DOHH2 (cell line): Measurements from ENCODE around the gene COG3.

ENCODE experiments used
- H3F3A ChIP-seq: fragments of 200-600 bp; sonication (generic), shearing (Covaris generic); 2 replicates; pipeline ENCODE4 v1.6.0; 2016; ENCODE audit warnings: antibody characterized with exemption, mild to moderate bottlenecking; ENCODE audit not compliant: control insufficient read depth, insufficient read depth
- H3K27ac ChIP-seq: fragments of 200-600 bp; sonication (generic); 2 replicates; pipeline ENCODE4 v1.5.1; 2014; ENCODE audit warnings: low read depth, mild to moderate bottlenecking, low read length, moderate library complexity
- H3K27me3 ChIP-seq: fragments of 200-600 bp; sonication (generic); 2 replicates; pipeline ENCODE4 v1.6.1; 2014; ENCODE audit warnings: mild to moderate bottlenecking, low read length, mixed read lengths; ENCODE audit not compliant: control insufficient read depth
- H3K36me3 ChIP-seq: fragments of 200-600 bp; sonication (generic); 2 replicates; pipeline ENCODE4 v1.6.1; 2014; ENCODE audit warnings: mild to moderate bottlenecking, low read length, moderate library complexity, mixed read lengths; ENCODE audit not compliant: control insufficient read depth
- H3K4me1 ChIP-seq: fragments of 200-600 bp; sonication (generic); 2 replicates; pipeline ENCODE4 v1.6.1; 2014; ENCODE audit warnings: mild to moderate bottlenecking, low read length, mixed read lengths; ENCODE audit not compliant: control insufficient read depth
- H3K4me2 ChIP-seq: fragments of 200-600 bp; sonication (generic); 2 replicates; pipeline ENCODE4 v1.6.0; 2014; ENCODE audit warnings: mild to moderate bottlenecking, low read length, moderate library complexity
- H3K4me3 ChIP-seq: fragments of 200-600 bp; sonication (generic); 2 replicates; pipeline ENCODE4 v1.5.1; 2014; ENCODE audit warnings: mild to moderate bottlenecking, low read length, mixed read lengths
- H3K79me2 ChIP-seq: fragments of 200-600 bp; sonication (generic); 2 replicates; pipeline ENCODE4 v1.6.1; 2014; ENCODE audit warnings: mild to moderate bottlenecking, low read length, mixed read lengths; ENCODE audit not compliant: control insufficient read depth
- H3K9me2 ChIP-seq: fragments of 200-600 bp; sonication (generic); replicated peaks from 2 replicates; pipeline ENCODE4 v1.6.1; 2014; ENCODE audit warnings: mild to moderate bottlenecking, low read length, mixed read lengths; ENCODE audit not compliant: control insufficient read depth
- H3K9me3 ChIP-seq: fragments of 200-600 bp; sonication (generic); 2 replicates; pipeline ENCODE4 v1.6.1; 2014; ENCODE audit warnings: antibody characterized with exemption, low read length, mixed read lengths; ENCODE audit not compliant: control insufficient read depth, insufficient read depth
- H4K20me1 ChIP-seq: fragments of 200-600 bp; sonication (generic); 2 replicates; pipeline ENCODE4 v1.6.0; 2014; ENCODE audit warnings: low read depth, mild to moderate bottlenecking, antibody characterized with exemption, low read length, moderate library complexity; ENCODE audit not compliant: control insufficient read depth, insufficient read depth
- EZH2phosphoT487 ChIP-seq: fragments of 200-600 bp; sonication (generic); IDR thresholded peaks from 2 replicates; pipeline ENCODE4 v1.6.1; 2017; ENCODE audit warnings: borderline replicate concordance, mild to moderate bottlenecking, antibody characterized with exemption, low read length, moderate library complexity, mixed read lengths
- TF ChIP-seq, protein P1 (sequence below): fragments of 200-600 bp; sonication (generic); IDR thresholded peaks from one replicate; pipeline ENCODE4 v1.5.1; 2014; ENCODE audit warnings: antibody characterized with exemption, mild to moderate bottlenecking, low read depth, low read length; ENCODE audit not compliant: poor library complexity, severe bottlenecking

The COG3 gene

DNA sequence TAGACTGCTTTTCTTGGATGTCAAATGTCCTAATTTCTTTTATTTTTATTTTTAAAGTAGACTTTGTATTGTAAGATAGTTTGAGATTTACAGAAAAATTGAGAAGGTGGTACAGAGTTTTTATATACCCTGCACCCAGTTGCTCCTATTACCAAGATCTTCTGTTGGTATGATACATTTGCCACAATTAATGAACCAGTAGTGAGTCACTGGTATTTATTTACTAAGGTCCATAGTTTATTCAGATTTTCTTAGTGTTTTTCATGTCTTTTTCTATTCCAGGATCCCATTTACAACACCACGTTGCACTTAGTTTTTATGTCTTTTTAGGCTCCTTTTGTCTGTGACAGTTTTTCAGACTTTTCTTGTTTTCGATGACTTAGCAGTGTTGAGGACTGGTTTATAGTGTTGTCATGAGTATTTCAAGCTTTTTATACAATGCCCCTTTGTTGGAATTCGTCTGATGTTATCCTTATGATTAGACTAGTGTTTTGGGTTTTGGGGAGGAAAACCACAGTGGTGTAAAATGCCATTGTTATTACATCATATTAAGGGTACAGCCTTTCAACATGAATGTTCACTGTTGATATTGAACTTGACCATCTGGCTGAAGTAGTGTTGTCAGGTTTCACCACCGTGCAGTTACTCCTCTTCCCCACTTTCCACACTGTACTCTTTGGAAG lies 35.9 kb downstream of the COG3 start:
- H3K79me2 ChIP-seq, result no peaks in the 10 kb centered on the region
- H3K4me1 ChIP-seq, result no peaks in the 10 kb centered on the region
- H3K36me3 ChIP-seq, result peaks cover 45% of the 10 kb centered on the region
- no peaks in the 10 kb centered on the region for H3F3A ChIP-seq
- no peak for TF ChIP-seq EZH2phosphoT487
- TF ChIP-seq, protein P1, sequence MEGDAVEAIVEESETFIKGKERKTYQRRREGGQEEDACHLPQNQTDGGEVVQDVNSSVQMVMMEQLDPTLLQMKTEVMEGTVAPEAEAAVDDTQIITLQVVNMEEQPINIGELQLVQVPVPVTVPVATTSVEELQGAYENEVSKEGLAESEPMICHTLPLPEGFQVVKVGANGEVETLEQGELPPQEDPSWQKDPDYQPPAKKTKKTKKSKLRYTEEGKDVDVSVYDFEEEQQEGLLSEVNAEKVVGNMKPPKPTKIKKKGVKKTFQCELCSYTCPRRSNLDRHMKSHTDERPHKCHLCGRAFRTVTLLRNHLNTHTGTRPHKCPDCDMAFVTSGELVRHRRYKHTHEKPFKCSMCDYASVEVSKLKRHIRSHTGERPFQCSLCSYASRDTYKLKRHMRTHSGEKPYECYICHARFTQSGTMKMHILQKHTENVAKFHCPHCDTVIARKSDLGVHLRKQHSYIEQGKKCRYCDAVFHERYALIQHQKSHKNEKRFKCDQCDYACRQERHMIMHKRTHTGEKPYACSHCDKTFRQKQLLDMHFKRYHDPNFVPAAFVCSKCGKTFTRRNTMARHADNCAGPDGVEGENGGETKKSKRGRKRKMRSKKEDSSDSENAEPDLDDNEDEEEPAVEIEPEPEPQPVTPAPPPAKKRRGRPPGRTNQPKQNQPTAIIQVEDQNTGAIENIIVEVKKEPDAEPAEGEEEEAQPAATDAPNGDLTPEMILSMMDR, result no peak
- no peak overlapping the region for H3K4me2 ChIP-seq
- no peak overlapping the region for H3K27ac ChIP-seq
- H3K9me2 ChIP-seq, result no peaks in the 10 kb centered on the region
- no peak overlapping the region for H3K4me3 ChIP-seq
- H4K20me1 ChIP-seq, result no peaks in the 10 kb centered on the region
- no peaks in the 10 kb centered on the region for H3K27me3 ChIP-seq
- H3K9me3 ChIP-seq, result no peaks in the 10 kb centered on the region

DNA sequence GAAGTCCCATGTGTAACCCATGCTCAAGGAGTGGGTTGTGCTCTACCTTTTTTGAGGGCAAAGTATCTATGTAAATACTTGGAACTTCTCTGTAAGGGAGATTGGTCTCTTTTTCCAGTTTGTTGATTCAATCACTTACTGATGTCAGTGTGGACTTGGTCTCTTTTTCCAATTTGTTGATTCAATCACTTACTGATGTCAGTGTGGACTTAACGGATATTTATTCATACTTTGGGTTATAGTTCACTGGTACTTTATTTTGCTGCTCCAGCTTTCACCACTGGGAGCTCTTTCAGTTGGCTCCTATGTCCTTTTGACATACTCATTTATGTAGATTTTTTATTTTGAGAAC lies 36.4 kb downstream of the COG3 start:
- Histone ChIP-seq H3K79me2 (no peaks in the 10 kb centered on the region), H3K27me3 (no peaks in the 10 kb centered on the region), H3K9me3 (no peaks in the 10 kb centered on the region), H3K4me2 (no peak overlapping the region), H3K4me1 (no peaks in the 10 kb centered on the region), H3K27ac (no peak overlapping the region), H3F3A (no peaks in the 10 kb centered on the region), H3K4me3 (no peak overlapping the region), H3K9me2 (no peaks in the 10 kb centered on the region), H3K36me3 (peaks cover 49% of the 10 kb centered on the region), H4K20me1 (no peaks in the 10 kb centered on the region)
- no peak for TF ChIP-seq EZH2phosphoT487
- TF ChIP-seq, protein P1, result no peak

DNA sequence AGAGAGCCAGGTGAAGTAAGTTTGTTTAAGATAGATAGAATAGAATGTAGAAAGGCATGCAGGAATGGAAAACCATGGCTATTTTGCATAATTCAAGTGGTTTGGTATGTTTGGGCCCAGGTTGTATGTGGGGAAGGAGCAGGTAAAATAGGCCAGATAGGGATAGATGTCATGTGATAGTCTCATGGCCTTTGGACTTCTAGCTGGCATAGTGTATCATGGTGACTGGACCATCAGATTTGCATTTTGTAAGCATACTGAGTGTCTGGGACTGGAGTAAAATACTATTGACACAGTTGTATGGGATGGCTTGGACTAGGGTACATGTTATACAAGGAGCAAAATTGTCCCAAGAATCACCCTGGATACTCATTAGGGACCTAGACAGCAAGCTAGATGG lies 38.9 kb downstream of the COG3 start:
- Histone ChIP-seq H3F3A (no peaks in the 10 kb centered on the region), H3K27ac (no peak overlapping the region), H3K9me2 (no peaks in the 10 kb centered on the region), H3K79me2 (no peaks in the 10 kb centered on the region), H3K4me3 (no peak overlapping the region), H3K9me3 (no peaks in the 10 kb centered on the region), H3K4me2 (no peak overlapping the region), H3K27me3 (no peaks in the 10 kb centered on the region), H3K4me1 (peaks cover 4% of the 10 kb centered on the region), H4K20me1 (no peaks in the 10 kb centered on the region), H3K36me3 (peaks cover 39% of the 10 kb centered on the region)
- TF ChIP-seq, protein P1, result no peak
- TF ChIP-seq EZH2phosphoT487, result no peak
